PFSK-1 (cell line): ENCODE measurements around the gene KLHDC4.

Experiments
- FOXP2 ChIP-seq: optimal IDR thresholded peaks from 2 replicates; pipeline ENCODE3; 2011; ENCODE audit warnings: borderline replicate concordance, control low read depth, inconsistent platforms; ENCODE audit not compliant: insufficient read depth; ENCODE audit errors: extremely low read length, extremely low read depth
- POLR2AphosphoS5 ChIP-seq: IDR thresholded peaks from 2 replicates; pipeline ENCODE4 v1.6.1; 2012; ENCODE audit warnings: low read depth, mild to moderate bottlenecking, control low read depth, low read length, moderate library complexity
- REST ChIP-seq, 2 experiments: IDR thresholded peaks; 2 replicates each; pipeline versions ENCODE4 v1.6.1 to v1.8.0; 2011 to 2012; ENCODE audit warnings: low read depth in 2 of 2, low read length in 2 of 2, control low read depth in 1 of 2, inconsistent platforms in 1 of 2, mild to moderate bottlenecking in 1 of 2, moderate library complexity in 1 of 2; ENCODE audit not compliant: insufficient read depth in 1 of 2
- SIN3A ChIP-seq: IDR thresholded peaks from 2 replicates; pipeline ENCODE4 v1.6.1; 2012; ENCODE audit warnings: mild to moderate bottlenecking, low read length, moderate library complexity, borderline replicate concordance; ENCODE audit not compliant: insufficient read depth
- TAF1 ChIP-seq: IDR thresholded peaks from 2 replicates; pipeline ENCODE4 v1.6.1; 2012; ENCODE audit warnings: low read length, control low read depth, borderline replicate concordance; ENCODE audit not compliant: insufficient read depth

GRCh38 chr16:87681981-87682570 lies 83.7 kb downstream of the KLHDC4 start:
- TF ChIP-seq FOXP2 (no peak), SIN3A (no peak), REST (IDR thresholded peaks at IDR 0.05; ENCODE audit: insufficient read depth in 1 of 2, low read depth in 2 of 2, low read length in 2 of 2) (no peak), POLR2AphosphoS5 (no peak), TAF1 (no peak)
